ENCODE results near the gene CCP110. TPM values are rescaled to one million over a fixed set of nuclear protein-coding genes. Genes with fewer than 3 reads are reported as not detected.
A peak's percentile ranks its signal among the peaks of the same experiment; 100 is the strongest.

Gene CCP110
- total and polyA plus RNA-seq, 2 donors (not counting 1 experiment from before 2014, with no cell fraction given) = 4.9 to 23.6 TPM

DNA sequence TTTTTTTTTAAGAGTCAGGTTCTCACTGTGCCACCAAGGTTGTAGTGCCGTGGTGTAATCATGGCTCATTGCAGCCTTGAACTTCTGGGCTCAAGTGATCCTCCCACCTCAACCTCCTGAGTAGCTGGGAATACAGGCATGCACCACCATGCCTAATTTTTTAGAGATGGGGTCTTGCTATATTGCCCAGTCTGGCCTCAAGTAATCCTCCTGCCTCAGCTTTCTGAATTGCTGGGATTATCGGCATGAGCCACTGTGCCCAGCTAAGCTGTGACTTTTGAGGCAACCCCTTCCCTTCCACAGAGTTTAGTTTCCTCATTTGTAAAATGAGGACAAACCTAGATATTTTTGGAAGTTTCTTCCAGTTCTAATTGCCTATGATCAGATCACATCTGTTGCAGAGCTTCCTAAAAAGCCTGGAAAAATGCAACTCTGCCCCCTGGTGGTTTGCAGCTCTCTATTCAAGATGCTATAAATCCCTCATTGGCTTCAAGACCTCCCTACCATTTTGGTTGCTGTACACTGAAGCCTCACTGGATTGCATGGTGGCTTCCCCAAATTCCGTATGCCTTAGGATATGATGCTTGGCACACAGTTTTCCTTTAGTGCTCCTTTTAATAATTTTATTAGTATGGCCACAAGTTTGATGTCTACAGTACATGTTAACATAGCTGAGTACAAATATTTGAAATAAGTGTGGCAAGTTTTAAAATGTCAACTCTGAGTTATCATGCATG lies 21.2 kb upstream of the CCP110 start:
- ATAC-seq (ENCODE audit: low read depth) (no peak), DNase-seq (peak; percentile 76)
- H3K27ac Mint-ChIP-seq = no peak overlapping the region
- no peak overlapping the region for H3K4me2 ChIP-seq (replicated peaks; ENCODE audit: low read depth, low read length, poor library complexity, severe bottlenecking)
- H3K27me3 Mint-ChIP-seq = no peaks in the 10 kb centered on the region
- H3K4me1 ChIP-seq (ENCODE audit: control insufficient read depth in 2 of 2, insufficient read depth in 2 of 2, low read length in 2 of 2) = no peaks in the 10 kb centered on the region
- no peak overlapping the region for H2AFZ ChIP-seq (ENCODE audit: insufficient read depth, low read depth, low read length, poor library complexity, severe bottlenecking)
- TF ChIP-seq, protein P1, sequence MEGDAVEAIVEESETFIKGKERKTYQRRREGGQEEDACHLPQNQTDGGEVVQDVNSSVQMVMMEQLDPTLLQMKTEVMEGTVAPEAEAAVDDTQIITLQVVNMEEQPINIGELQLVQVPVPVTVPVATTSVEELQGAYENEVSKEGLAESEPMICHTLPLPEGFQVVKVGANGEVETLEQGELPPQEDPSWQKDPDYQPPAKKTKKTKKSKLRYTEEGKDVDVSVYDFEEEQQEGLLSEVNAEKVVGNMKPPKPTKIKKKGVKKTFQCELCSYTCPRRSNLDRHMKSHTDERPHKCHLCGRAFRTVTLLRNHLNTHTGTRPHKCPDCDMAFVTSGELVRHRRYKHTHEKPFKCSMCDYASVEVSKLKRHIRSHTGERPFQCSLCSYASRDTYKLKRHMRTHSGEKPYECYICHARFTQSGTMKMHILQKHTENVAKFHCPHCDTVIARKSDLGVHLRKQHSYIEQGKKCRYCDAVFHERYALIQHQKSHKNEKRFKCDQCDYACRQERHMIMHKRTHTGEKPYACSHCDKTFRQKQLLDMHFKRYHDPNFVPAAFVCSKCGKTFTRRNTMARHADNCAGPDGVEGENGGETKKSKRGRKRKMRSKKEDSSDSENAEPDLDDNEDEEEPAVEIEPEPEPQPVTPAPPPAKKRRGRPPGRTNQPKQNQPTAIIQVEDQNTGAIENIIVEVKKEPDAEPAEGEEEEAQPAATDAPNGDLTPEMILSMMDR (IDR thresholded peaks at IDR 0.05) = peak; percentile 83
- no peak for TF ChIP-seq EZH2 (IDR thresholded peaks at IDR 0.05; ENCODE audit: borderline replicate concordance, insufficient read depth, low read depth, low read length, poor library complexity, severe bottlenecking)
- no peaks in the 10 kb centered on the region for H3K9me3 ChIP-seq (ENCODE audit: control extremely low read depth in 1 of 3, control insufficient read depth in 2 of 3, insufficient read depth in 1 of 3, low read length in 2 of 3)
- POLR2A ChIA-PET = interaction anchor here (0.5 to 0.7 kb wide), 3 partner anchors 46 to 440 kb away, joined by 3 to 9 read pairs (median 3); no protein-coding TSS in a partner anchor
- no peaks in the 10 kb centered on the region for H3K27me3 ChIP-seq (replicated peaks in 1 of 4; ENCODE audit: control extremely low read depth in 1 of 4, control insufficient read depth in 3 of 4, insufficient read depth in 4 of 4, low read length in 3 of 4)
- H3K79me2 ChIP-seq (ENCODE audit: control insufficient read depth, insufficient read depth, low read length) = no peaks in the 10 kb centered on the region
- H3K9me3 Mint-ChIP-seq (ENCODE audit: insufficient read depth) = no peaks in the 10 kb centered on the region
- H3K4me3 ChIP-seq (ENCODE audit: control extremely low read depth in 1 of 5, extremely low read depth in 1 of 5, insufficient read depth in 1 of 5, low read depth in 2 of 5, low read length in 4 of 5) = no peak overlapping the region
- H3K27ac ChIP-seq (ENCODE audit: low read length in 2 of 2) = no peak overlapping the region
- H3K36me3 ChIP-seq (replicated peaks in 1 of 2; ENCODE audit: control extremely low read depth in 1 of 2, control insufficient read depth in 1 of 2, extremely low read depth in 1 of 2, insufficient read depth in 2 of 2, low read length in 1 of 2) = peaks cover 4 to 54% of the 10 kb centered on the region in 2 experiments
- H4K20me1 ChIP-seq (ENCODE audit: control insufficient read depth, insufficient read depth, low read length, poor library complexity, severe bottlenecking) = no peaks in the 10 kb centered on the region
- CTCF ChIA-PET = interaction anchor here (0.6 to 3.9 kb wide), 43 partner anchors 8 to 1538 kb away, joined by 3 to 83 read pairs (median 4); partner anchors contain the start of genes CCP110, GDE1, SYT17 and VPS35L
- no peaks in the 10 kb centered on the region for H3K4me1 Mint-ChIP-seq
- WGBS (ENCODE audit: insufficient coverage) = 100% methylated on average over 1 of the region's 3 CpGs
- H3K9ac ChIP-seq (ENCODE audit: low read length) = no peak overlapping the region
- no peak overlapping the region for H3K4me3 Mint-ChIP-seq
- intact Hi-C loops (cut with micrococcal nuclease) = loop anchor here (1.0 kb wide), 2 partner anchors 113 to 335 kb away; no protein-coding TSS in a partner anchor

Measured in B cell (primary cell).